Measurements from ENCODE around the gene H2AZ2. TPM values are rescaled to one million over a fixed set of nuclear protein-coding genes. Genes with fewer than 3 reads are reported as not detected.
"Not testable (repeated sequence)": the region's sequence is repeated elsewhere in the genome, so short reads cannot be mapped to it uniquely, and the experiment has no call there.

Gene H2AZ2
- total RNA-seq, 1 donor from 2014 or later: 157 TPM

- Mint-ChIP-seq H3K27ac (ENCODE audit: unreplicated experiment) (no peak overlapping the region), H3K4me3 (ENCODE audit: unreplicated experiment) (no peak overlapping the region), H3K27me3 (ENCODE audit: unreplicated experiment) (no peaks in the 10 kb centered on the region), H3K36me3 (ENCODE audit: low read depth, unreplicated experiment) (no peaks in the 10 kb centered on the region), H3K4me1 (ENCODE audit: unreplicated experiment) (no peaks in the 10 kb centered on the region), H3K9me3 (ENCODE audit: unreplicated experiment) (no peaks in the 10 kb centered on the region)
- TF ChIP-seq, protein P1, sequence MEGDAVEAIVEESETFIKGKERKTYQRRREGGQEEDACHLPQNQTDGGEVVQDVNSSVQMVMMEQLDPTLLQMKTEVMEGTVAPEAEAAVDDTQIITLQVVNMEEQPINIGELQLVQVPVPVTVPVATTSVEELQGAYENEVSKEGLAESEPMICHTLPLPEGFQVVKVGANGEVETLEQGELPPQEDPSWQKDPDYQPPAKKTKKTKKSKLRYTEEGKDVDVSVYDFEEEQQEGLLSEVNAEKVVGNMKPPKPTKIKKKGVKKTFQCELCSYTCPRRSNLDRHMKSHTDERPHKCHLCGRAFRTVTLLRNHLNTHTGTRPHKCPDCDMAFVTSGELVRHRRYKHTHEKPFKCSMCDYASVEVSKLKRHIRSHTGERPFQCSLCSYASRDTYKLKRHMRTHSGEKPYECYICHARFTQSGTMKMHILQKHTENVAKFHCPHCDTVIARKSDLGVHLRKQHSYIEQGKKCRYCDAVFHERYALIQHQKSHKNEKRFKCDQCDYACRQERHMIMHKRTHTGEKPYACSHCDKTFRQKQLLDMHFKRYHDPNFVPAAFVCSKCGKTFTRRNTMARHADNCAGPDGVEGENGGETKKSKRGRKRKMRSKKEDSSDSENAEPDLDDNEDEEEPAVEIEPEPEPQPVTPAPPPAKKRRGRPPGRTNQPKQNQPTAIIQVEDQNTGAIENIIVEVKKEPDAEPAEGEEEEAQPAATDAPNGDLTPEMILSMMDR (IDR thresholded peaks at IDR 0.05; ENCODE audit: unreplicated experiment): no peak
- DNase-seq (ENCODE audit: low spot score): no peak
Measured at GRCh38 chr7:44814919-44815318, 33.0 kb downstream of the H2AZ2 start.

DNA sequence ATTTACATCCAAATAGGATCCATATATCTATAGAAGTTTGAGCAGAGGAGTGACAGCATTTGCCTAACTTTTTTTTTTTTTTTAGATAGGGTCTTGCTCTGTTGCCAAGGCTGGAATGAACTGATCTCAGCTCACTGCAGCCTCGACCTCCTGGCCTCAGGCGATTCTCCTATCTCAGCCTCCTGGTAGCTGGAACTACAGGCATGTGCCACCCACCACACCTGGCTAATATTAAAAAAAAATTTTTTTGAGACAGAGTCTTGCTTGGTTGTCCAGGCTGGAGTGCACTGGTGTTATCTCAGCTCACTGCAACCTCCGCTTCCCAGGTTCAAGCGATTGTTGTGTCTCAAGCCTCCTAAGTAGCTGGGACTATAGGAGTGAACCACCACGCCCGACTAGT is 36.3 kb downstream of the H2AZ2 start:
- no peak overlapping the region for H3K4me3 Mint-ChIP-seq (ENCODE audit: unreplicated experiment)
- H3K9me3 Mint-ChIP-seq (ENCODE audit: unreplicated experiment): no peaks in the 10 kb centered on the region
- TF ChIP-seq, protein P1 (IDR thresholded peaks at IDR 0.05; ENCODE audit: unreplicated experiment): no peak
- H3K36me3 Mint-ChIP-seq (ENCODE audit: low read depth, unreplicated experiment): no peaks in the 10 kb centered on the region
- H3K27ac Mint-ChIP-seq (ENCODE audit: unreplicated experiment): no peak overlapping the region
- no peaks in the 10 kb centered on the region for H3K4me1 Mint-ChIP-seq (ENCODE audit: unreplicated experiment)
- H3K27me3 Mint-ChIP-seq (ENCODE audit: unreplicated experiment): no peaks in the 10 kb centered on the region
- no peak for DNase-seq (ENCODE audit: low spot score)

GRCh38 chr7:44811093-44811492 is 36.8 kb downstream of the H2AZ2 start:
- H3K4me3 Mint-ChIP-seq (ENCODE audit: unreplicated experiment): no peak overlapping the region
- H3K9me3 Mint-ChIP-seq (ENCODE audit: unreplicated experiment): no peaks in the 10 kb centered on the region
- no peaks in the 10 kb centered on the region for H3K36me3 Mint-ChIP-seq (ENCODE audit: low read depth, unreplicated experiment)
- TF ChIP-seq, protein P1 (IDR thresholded peaks at IDR 0.05; ENCODE audit: unreplicated experiment): no peak
- H3K27me3 Mint-ChIP-seq (ENCODE audit: unreplicated experiment): no peaks in the 10 kb centered on the region
- H3K4me1 Mint-ChIP-seq (ENCODE audit: unreplicated experiment): no peaks in the 10 kb centered on the region
- H3K27ac Mint-ChIP-seq (ENCODE audit: unreplicated experiment): no peak overlapping the region
- DNase-seq (ENCODE audit: low spot score): no peak

DNA sequence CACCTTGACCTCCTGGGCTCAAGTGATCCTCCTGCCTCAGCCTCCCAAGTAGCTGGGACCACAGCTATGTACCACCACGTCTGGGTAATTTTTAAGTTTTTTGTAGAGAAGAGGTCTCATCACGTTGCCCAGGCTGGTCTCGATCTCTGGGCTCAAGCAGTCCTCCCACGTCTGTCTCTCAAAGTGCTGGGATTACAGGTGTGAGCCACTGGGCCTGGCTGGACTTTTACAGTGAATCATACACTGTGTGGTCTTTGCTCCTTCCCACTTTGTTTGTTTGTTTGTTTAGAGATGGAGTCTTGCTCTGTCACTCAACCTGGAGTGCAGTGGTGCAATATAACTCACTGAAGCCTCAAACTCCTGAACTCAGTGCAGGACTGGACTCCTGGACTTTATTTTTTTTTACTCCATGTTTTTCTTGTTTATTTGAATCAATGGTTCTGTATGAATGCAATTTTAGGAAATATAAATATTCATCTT is 38.9 kb downstream of the H2AZ2 start:
- Mint-ChIP-seq H3K4me1 (ENCODE audit: unreplicated experiment) (no peaks in the 10 kb centered on the region), H3K27me3 (ENCODE audit: unreplicated experiment) (no peaks in the 10 kb centered on the region), H3K36me3 (ENCODE audit: low read depth, unreplicated experiment) (no peaks in the 10 kb centered on the region), H3K27ac (ENCODE audit: unreplicated experiment) (no peak overlapping the region), H3K4me3 (ENCODE audit: unreplicated experiment) (no peak overlapping the region), H3K9me3 (ENCODE audit: unreplicated experiment) (no peaks in the 10 kb centered on the region)
- no peak for DNase-seq (ENCODE audit: low spot score)
- TF ChIP-seq, protein P1 (IDR thresholded peaks at IDR 0.05; ENCODE audit: unreplicated experiment): no peak

DNA sequence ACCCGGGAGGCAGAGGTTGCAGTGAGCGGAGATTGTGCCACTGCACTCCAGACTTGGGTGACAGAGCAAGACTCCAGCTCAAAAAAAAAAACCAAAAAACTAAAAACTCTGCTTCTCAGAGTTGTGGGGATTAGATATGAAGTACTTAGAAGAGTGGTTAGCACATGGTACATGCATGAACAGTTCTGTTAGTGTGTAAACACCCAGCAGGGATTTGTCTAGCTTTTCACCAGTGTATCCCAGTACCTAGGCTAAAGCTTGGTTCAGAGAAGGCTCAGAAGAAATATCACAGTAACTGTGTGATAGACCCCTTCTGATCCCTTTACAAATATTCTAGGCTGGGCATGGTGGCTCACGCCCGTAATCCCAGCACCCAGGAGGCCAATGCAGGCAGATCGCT is 41.9 kb downstream of the H2AZ2 start:
- Mint-ChIP-seq H3K36me3 (ENCODE audit: low read depth, unreplicated experiment) (peaks cover 15% of the 10 kb centered on the region), H3K27me3 (ENCODE audit: unreplicated experiment) (peaks cover 1% of the 10 kb centered on the region), H3K27ac (ENCODE audit: unreplicated experiment) (no peak overlapping the region), H3K9me3 (ENCODE audit: unreplicated experiment) (no peaks in the 10 kb centered on the region), H3K4me3 (ENCODE audit: unreplicated experiment) (no peak overlapping the region), H3K4me1 (ENCODE audit: unreplicated experiment) (no peaks in the 10 kb centered on the region)
- TF ChIP-seq, protein P1 (IDR thresholded peaks at IDR 0.05; ENCODE audit: unreplicated experiment): no peak
- no peak for DNase-seq (ENCODE audit: low spot score)

DNA sequence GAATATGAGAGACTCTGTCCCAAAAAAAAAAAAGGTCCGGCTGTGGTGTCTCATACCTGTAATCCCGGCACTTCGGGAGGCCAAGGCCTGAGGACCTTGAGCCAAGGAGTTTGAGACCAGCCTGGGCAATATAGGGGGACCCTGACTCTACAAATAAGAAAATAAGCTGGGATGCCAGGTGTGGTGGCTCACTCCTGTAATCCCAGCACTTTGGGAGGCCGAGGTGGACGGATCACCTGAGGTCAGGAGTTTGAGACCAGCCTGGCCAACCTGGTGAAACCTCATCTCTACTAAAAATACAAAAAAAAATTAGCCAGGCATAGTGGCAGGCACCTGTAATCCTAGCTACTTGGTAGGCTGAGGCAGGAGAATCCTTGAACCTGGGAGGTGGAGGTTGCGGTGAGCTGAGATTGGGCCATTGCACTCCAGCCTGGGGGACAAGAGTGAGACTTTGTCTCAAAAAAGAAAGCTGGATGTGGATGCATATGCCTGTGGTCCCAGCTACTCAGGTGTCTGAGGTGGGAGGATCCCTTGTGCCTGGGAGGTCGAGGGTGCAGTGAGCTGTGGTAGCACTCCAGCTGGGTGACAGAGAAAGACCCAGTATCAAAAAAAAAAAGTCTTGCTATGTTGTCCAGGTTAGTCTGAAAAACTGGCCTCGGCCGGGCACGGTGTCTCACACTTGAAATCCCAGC is 43.9 kb downstream of the H2AZ2 start:
- not testable (repeated sequence) for H3K27ac Mint-ChIP-seq (ENCODE audit: unreplicated experiment); DNase-seq (ENCODE audit: low spot score); H3K27me3 Mint-ChIP-seq (ENCODE audit: unreplicated experiment); H3K4me3 Mint-ChIP-seq (ENCODE audit: unreplicated experiment); H3K4me1 Mint-ChIP-seq (ENCODE audit: unreplicated experiment); H3K9me3 Mint-ChIP-seq (ENCODE audit: unreplicated experiment)
- peaks cover 30% of the 10 kb centered on the region for H3K36me3 Mint-ChIP-seq (ENCODE audit: low read depth, unreplicated experiment)

Data from endothelial cell (in vitro differentiated cells).